ENCODE results near the gene PGC.

PGC gene

DNA sequence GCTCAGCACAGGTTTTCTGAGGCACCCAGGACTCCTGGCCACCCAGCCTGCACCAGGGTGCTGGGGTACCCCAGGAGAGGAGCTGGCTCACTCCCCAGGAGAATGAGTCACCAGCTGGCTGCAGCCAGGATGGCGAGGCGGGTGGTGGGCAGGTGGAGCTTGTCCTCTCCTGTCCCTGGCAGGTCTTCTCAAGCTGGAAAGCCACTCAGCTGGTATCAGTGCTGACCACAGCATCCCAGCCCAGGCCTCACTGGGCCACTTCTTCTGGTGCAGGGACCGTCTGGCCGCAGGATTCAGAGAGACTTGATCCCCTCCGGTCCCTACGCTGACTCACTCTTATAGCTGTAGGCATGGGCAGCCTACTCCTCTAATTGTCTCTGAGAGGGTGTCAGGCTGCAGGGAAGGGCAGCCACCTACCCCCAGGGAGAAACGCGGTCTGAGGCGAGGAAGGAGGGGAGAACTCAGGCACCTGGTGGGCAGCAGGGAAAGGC is 34.0 kb downstream of the PGC start:
- TF ChIP-seq, protein P1, sequence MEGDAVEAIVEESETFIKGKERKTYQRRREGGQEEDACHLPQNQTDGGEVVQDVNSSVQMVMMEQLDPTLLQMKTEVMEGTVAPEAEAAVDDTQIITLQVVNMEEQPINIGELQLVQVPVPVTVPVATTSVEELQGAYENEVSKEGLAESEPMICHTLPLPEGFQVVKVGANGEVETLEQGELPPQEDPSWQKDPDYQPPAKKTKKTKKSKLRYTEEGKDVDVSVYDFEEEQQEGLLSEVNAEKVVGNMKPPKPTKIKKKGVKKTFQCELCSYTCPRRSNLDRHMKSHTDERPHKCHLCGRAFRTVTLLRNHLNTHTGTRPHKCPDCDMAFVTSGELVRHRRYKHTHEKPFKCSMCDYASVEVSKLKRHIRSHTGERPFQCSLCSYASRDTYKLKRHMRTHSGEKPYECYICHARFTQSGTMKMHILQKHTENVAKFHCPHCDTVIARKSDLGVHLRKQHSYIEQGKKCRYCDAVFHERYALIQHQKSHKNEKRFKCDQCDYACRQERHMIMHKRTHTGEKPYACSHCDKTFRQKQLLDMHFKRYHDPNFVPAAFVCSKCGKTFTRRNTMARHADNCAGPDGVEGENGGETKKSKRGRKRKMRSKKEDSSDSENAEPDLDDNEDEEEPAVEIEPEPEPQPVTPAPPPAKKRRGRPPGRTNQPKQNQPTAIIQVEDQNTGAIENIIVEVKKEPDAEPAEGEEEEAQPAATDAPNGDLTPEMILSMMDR (IDR thresholded peaks at IDR 0.05) = no peak
- no peak overlapping the region for H3K4me3 ChIP-seq
- intact Hi-C loops (cut with DNase I; ENCODE audit: low total_unique reads) = no loop called here
- no peaks in the 10 kb centered on the region for H3K36me3 ChIP-seq
- peaks cover 0 to 77% (median 59%) of the 10 kb centered on the region in 4 donors for H3K4me1 ChIP-seq
- H3K27ac ChIP-seq = peak overlapping the region; percentile 74 to 89
- no peaks in the 10 kb centered on the region for H3K27me3 ChIP-seq
- H3K9me3 ChIP-seq = no peaks in the 10 kb centered on the region
- DNase-seq = peak; percentile 38 to 84

DNA sequence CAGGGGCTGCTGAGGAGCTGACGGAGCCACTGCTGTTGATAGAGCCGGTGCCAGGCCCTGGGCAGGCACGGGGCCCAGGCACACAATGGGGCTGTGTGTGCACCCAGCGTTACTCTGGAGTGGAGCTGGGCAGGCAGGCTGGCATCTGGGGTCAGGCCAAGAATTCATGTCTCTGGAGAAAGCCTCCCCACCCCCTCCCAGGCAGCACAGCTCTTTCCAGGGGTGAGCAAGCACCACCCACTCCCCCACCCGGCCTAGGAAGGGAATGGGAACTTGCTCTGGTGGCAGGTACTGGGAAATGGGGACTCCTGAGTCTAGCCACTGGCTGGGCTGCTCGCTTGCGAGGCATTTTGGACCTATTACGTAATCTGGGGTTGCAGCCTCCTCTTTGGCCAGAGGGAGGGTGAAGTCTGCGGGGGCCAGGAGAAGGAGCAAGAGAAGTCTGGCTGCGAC is 34.5 kb downstream of the PGC start:
- DNase-seq = peak; percentile 54 to 95
- intact Hi-C loops (cut with DNase I; ENCODE audit: low total_unique reads) = no loop called here
- TF ChIP-seq, protein P1 (IDR thresholded peaks at IDR 0.05) = peak in 1 of 2 experiments; percentile 37
- H3K9me3 ChIP-seq = no peaks in the 10 kb centered on the region
- H3K4me3 ChIP-seq = no peak overlapping the region
- H3K4me1 ChIP-seq = peaks cover 0 to 79% (median 60%) of the 10 kb centered on the region in 4 donors
- H3K36me3 ChIP-seq = no peaks in the 10 kb centered on the region
- no peaks in the 10 kb centered on the region for H3K27me3 ChIP-seq
- H3K27ac ChIP-seq = peak overlapping the region; percentile 74 to 89

DNA sequence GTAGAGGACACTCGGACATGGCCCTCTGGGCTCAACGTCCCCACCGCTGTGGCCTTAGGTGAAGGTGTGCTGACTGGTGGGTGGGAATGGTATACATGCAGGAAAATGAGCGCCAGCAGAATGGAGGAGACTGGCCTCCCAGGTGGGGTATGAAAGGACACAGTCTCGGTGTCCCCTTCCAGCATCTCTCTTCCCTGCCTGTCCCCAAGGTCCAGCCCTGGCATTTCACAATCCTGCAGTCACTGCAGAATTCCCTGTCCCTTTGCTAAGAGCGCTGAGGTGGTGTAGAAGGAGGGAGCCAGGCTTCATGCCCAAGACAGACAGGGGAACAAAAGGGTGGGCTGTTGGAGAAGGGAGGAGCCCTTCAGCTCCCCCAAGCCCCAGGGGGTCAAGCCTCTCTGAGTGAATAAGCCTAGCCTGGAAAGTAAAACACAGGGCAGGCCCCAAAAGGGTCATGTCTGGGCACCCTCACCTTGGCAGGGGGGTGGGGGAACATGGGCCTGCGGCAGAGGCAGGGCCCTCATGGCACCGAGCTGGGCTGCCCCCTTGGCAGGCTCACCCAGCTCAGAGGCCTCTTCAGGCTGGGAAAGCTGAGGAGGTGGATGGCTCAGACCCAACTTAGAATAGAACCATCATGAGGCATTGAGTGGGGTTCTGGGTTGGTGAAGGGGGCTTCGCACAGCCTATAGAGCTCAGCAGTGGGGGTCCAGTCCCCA is 35.7 kb downstream of the PGC start:
- Histone ChIP-seq H3K36me3 (no peaks in the 10 kb centered on the region), H3K9me3 (no peaks in the 10 kb centered on the region), H3K4me3 (no peak overlapping the region), H3K4me1 (peaks cover 0 to 79% (median 59%) of the 10 kb centered on the region in 4 donors), H3K27me3 (no peaks in the 10 kb centered on the region), H3K27ac (peak overlapping the region; percentile 74 to 89)
- no peak for DNase-seq
- intact Hi-C loops (cut with DNase I; ENCODE audit: low total_unique reads) = no loop called here
- TF ChIP-seq, protein P1 (IDR thresholded peaks at IDR 0.05) = no peak

DNA sequence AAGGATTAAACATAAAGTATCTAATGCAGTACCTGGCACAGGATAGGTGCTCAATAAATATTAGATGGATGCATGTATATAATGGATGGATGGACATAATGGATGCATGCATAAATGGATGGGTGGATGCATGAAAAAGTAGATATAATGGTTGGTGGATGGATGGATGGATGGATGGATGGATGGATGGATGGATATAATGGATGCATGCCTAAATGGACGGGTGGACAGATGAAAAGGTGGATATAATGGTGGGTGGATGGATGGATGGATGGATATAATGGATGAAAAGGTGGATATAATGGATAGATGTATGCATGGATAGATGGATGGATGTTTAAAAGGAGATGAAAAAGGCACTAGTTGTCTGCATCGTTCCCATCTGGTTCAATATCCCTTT is 37.8 kb downstream of the PGC start:
- no peak for DNase-seq
- H3K36me3 ChIP-seq = no peaks in the 10 kb centered on the region
- no peaks in the 10 kb centered on the region for H3K27me3 ChIP-seq
- intact Hi-C loops (cut with DNase I; ENCODE audit: low total_unique reads) = loop anchor here (10.0 kb wide), 1 partner anchor 75 kb away; the partner anchor contains the start of genes PRICKLE4 and TOMM6
- H3K4me3 ChIP-seq = no peak overlapping the region
- no peaks in the 10 kb centered on the region for H3K9me3 ChIP-seq
- TF ChIP-seq, protein P1 (IDR thresholded peaks at IDR 0.05) = no peak
- H3K4me1 ChIP-seq = peaks cover 0 to 84% (median 69%) of the 10 kb centered on the region in 4 donors
- no peak overlapping the region for H3K27ac ChIP-seq

DNA sequence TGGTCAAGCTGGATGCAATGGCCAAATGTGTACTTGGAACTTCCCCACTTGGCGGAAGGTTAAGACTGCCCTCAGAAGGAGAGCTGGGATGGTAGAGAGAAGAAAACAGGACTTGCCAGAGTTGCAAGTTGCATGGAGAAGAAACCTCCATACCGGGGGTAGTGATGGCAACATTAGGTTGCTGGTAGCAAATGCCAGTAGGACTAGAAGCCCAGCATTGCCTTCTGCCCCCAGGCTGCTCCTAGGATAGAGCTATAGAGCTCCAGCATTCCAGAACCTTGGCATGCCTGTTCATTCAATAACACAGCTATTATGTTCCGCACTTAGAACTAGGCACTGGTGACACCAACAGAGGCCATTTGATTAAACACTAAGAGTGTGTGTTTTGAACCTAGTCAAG is 38.3 kb downstream of the PGC start:
- TF ChIP-seq, protein P1 (IDR thresholded peaks at IDR 0.05) = no peak
- Histone ChIP-seq H3K27ac (no peak overlapping the region), H3K36me3 (no peaks in the 10 kb centered on the region), H3K27me3 (no peaks in the 10 kb centered on the region), H3K9me3 (no peaks in the 10 kb centered on the region), H3K4me3 (no peak overlapping the region), H3K4me1 (peaks cover 0 to 79% (median 67%) of the 10 kb centered on the region in 4 donors)
- intact Hi-C loops (cut with DNase I; ENCODE audit: low total_unique reads) = loop anchor here (10.0 kb wide), 1 partner anchor 76 kb away; the partner anchor contains the start of genes PRICKLE4 and TOMM6
- no peak for DNase-seq
